HG03139 (cell line): Measurements from ENCODE around the gene MRPL55.

Source experiments
- ATAC-seq: cut with Tn5 transposase; IDR thresholded peaks from one replicate; pipeline ENCODE4 v1.9.1; 2021; ENCODE audit not compliant: unreplicated experiment

Gene MRPL55

DNA sequence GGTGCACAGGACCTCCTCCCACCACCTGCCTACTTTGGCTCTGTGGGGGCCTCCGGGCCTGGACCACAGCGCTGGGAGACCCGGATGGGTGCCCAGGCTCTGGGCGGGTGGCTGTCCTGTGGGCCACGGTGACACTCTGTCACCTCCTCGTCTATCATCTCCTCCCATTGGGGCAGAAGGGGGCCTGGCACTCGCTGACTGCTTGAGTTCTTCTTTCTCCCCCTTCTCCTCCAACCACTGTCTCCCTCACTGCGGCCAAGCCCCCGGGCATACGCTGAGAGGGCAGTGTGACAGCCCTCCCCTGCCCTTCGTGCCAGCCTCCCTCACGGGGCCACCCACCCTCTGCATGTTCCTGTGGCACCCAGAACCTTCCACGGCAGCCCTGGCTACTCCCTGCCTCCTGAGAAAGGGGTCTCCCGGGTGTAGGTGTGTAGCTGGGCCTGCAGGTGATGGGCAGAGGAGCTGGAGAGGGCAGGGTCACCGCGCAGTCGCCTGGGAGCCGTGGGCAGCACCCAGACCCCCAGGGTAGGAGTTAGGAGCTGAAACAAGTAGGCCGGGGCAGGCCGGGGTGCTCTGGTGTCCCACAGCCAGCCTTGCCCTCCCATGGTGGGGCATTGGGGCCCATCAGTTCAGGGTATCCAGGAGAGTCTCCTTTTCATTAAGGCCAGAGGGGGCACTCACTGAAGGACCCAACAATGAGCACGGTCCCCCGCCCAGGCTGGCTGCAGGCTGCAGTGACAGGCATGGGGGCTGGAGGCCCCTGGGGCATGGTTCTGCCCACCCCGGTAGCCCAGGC, 35.8 kb downstream of the MRPL55 start:
- ATAC-seq = no peak

DNA sequence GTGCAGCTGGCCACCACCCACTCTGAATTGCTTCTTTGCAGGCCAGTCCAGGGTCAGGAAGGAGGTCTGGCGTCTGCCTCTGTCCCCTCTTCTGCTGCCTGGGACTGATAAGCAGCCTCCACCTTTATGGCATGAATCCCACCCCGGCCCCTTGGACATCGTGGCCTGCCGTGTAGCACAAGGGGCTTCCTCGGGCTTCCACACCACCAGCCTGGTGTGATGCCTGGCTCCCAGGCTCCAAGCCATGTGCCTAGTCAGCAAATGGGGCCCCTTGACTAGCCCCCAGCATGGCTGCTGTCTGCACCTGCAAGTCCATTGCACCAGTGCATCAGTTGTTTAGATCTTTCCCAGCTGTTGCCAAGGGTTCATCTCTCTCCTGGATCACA, 36.4 kb downstream of the MRPL55 start:
- ATAC-seq = no peak

DNA sequence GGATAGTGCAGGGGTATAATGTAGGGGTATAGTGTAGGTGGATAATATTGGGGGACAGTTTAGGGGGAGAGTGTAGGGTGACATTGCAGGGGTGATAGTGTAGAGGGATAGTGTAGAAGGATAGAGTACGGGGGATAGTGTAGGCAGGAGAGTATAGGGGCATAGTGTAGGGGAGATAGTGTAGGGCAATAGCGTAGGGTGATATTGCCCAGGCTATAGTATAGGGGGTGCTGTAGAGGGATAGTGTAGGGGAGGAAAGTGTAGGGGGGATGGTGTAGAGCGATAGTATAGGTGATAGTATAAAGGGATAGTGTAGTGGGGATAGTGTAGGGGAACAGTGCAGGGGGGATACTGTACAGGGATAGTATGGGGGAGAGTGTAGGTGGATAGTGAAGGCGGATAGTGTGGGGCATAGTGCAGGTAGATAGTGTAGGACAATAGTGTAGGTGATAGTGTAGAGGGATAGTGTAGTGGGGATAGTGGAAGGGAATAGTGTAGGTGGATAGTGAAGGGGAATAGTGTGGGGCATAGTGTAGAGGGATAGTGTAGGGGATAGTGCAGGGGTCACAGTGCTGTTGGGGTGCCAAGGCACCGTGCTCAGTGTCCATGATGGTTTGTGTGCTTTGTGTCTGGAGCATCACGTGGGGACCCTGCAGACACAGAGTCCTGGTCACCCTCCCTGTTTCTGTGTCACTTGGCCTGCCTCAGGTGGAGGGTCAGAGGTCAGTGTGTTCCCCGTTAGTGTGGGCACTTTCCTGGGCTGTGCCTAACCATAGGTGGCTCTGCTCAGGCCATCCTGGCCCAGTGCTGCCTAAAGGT, 37.1 kb downstream of the MRPL55 start:
- no peak for ATAC-seq

DNA sequence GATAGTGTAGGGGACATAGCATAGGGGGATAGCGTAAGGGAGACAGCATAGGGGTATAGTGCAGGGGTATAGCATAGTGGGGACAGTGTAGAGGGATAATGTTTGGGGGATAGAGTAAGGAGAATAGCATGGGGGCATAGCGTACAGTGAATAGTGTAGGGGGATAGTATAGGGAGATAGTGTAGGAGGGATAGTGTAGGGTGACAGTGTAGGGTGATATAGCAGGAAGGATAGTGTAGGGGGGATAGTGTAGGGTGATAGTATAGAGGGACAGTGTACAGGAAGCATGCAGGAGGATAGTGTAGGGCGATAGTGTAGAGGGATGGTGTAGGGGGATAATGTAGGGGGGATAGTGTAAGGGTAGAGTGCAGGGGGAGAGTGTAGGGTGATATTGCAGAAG, 38.2 kb downstream of the MRPL55 start:
- no peak for ATAC-seq

DNA sequence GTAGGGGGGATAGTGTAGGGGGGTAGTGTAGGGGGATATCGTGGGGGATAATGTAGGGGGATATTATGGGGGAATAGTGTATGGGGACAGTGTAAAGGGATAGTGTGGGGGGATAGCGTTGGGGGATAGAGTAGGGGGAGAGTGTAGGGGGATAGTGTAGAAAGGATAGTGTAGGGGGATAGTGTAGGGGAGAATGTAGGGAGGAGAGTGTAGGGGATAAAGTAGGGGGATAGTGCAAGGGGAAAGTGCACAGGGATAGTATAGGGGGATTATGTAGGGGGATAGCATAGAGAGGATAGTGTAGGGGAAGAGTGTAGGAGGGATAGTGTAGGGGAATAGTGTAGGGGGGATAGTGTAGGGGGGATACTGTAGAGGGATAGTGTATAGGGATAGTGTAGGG, 38.9 kb downstream of the MRPL55 start:
- no peak for ATAC-seq

DNA sequence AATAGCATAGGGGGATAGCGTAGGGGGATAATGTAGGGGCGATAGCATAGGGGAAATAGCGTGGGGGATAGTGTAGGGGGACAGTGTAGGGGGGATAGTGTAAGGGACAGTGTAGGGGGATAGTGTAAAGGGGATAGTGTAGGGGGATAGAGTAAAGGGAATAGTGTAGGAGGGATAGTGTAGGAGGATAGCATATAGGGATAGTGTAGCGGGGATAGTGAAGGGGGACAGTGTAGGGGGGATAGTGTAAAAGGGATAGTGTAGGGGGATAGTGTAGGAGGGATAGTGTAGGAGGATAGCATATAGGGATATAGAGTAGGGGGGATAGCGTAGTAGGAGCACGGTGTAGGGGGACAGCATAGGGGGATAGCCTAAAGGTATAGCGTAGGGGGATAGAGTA, 40.7 kb downstream of the MRPL55 start:
- ATAC-seq = no peak

DNA sequence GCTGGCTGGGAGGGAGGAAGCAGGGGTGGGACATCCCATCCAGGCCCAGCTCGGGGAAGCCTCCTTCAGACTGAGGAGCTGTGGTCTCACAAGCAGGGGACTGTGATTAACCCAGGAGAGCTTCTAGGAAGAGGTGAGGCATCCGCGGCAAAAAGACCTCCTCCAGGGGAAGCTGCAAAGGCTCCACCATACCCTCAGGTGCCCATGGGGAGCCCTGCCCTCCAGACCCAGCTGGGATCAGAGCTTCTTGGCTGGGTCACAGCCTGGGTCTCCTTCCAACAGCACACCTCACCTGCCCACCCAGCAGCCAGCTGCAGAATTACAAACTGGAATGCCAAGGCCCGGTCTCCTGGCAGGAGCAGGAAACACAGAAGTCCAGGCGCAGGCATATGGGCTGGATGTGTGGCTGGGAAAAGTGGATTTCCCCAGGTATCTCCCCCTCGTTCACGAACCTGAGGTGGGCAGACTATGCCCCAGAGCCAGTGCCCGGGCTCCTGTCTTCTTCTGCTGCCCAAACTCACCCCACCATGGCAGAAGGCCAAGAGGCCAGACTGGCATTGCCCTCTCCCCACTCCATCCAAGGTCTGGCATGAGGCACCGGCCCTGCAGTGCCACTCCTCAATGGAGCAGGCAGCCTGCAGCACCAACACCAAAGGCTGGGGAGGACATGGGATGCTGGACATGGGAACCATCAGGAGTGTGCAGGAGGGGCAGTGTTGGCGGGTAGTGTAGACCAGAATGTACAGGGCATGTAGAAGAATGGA, 42.0 kb downstream of the MRPL55 start:
- no peak for ATAC-seq

DNA sequence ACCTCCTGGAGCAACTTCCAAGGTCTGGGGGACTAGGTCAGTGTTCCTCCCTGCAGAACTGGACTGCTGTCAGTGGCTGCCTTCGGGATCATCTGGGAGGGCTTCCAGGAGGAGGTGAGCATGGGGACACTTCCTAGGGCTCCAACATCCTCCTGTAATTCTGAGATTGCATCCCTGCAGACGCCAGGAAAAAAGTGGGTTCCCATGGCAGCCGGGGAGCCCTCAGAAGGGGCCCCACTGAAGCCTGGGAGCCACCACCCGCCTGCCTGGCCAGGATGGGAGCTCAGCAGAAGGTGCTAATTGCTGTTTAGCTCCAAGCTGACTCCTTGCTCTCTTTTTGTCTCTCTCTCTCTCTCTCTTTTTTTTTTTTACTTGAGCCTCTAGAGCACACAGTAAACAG, 42.7 kb downstream of the MRPL55 start:
- no peak for ATAC-seq

DNA sequence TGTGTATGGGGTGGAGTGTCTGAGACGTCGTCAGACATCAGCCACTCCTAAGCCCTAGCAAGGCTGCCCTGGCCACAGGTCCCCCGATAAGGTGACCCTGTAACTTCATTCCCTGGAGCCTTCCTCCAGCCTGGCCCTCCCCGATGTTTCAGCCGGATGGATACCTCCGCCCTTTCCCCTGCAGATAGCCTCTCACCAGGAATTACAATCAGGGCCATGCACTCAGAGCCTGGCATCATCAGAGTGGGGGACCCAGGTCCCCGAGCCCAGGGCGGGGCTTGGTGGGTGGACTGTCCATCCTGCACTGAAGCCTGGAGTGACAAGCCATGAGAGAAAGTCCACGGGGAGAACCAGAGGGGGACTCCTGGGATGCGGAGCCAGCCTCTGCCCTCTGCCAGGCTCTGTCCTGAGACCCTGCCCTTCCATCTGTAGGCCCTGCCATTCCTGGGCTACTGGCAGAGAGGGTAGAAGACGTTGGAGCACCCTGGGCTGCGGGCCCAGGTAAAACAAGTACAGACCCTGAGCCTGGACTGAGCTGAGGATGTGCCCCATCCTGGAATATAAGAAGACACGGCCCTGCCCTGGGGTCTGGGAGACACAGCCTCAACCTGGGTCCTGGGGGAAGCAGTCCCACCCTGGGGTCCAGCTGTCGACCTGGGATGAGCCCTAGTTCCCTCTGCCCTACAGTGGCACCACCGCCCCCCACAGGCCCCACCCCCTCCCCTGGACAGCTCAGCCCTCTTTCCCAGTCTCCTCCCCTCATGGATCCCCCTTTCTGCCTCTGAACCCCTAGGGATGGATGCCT, 43.4 kb downstream of the MRPL55 start:
- no peak for ATAC-seq

DNA sequence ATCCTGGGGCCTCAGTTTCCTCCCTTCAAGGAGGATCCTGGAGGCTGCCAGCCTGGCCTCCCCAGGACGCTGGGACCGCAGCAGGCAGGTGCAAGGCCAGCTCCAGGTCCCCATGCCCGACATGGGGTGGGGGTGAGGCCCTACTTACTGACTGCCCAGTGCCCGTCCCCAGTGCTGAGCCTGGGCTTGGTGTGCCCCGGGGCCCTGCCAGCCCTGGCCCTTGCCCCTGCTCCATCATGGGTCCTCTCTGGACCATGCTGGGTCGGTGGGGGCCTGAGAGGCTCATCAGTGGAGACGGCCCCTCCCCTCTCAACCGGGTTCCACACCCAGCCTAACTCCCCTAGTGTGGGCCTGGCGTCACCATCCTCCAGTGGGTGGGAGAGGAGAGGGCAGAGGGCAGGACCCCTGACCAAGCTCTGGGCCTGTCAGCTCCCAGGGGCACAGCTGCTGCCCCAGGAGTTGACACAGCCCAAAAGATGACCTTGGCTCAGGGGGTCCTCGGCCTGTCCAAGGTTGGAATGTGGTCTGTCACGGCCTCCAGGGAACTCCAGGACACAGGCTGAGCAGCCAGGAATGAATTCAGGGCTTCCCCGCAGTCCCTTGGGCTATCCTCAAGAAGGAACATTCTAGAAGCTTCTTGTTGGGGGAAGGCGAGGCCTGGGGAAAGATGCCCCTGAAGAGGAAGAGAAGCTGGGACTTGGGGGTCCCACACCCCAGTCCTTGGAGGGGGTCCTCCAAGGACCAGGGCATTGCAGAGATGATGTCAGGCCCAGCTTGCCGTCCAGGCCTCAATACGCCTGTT, 44.2 kb downstream of the MRPL55 start:
- ATAC-seq = no peak

DNA sequence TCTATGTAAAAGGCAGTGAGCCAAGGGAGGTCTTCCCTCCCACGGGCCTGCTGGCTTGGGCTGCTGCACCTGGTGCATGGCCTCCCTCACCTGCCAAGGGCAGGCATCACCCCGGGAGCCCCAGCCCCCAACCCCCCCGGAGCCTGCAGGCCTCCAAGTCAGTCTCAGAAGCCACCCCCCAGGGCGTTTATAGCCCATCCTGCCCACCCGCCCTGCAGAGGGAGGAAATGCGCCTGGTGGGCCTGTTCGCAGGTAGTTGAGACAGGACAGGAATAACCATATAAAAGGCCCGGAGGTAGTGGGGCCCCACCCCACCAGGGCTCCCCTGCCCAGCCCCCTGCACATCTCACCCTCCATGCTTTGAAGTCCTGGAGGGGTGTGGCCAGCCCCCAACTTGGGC, 44.8 kb downstream of the MRPL55 start:
- ATAC-seq = no peak

DNA sequence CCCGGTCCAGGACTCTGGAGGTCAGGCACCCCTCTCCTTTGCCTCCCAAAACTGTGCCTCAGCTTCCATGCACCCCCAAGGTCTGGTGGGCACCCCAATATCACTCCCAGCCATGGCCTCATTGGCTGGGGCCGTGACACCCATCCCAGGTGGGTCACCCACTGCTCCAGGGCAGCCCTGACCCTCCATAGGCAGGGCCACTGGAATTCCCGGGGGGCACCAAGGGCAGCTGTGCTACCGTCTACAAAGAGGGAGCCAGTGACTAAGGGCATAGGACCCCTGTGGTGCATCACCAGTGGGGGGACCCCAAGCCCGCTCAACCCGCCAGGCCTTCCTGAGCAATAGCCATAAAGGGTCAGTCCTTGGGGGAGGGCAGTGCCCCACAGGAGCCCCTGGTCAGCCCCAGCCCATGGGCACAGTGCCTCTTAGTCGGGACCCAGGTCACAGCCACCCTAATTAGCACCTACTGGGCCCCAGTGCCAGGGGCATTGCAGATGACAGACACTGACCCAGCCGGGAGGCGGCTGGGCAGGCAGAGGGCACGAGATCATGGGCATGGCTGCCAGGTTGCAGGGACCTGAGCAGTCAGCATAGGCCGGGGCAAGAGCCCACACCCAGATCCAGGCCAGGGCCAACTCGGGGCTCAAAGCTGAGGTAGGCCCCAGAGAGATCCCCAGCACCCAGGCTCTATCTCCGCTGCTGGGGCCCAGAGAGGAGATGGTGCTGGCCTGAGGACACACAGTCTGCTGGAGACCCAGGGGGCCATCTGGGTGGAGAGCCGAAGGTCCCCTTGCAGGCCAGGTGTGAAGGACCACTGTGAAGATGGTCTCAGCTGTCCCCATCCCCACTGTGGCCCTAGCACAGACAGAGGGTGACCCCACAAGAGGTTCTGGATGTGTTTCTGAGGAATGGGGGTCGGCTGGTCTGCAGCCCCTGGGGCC, 45.6 kb downstream of the MRPL55 start:
- ATAC-seq = no peak

DNA sequence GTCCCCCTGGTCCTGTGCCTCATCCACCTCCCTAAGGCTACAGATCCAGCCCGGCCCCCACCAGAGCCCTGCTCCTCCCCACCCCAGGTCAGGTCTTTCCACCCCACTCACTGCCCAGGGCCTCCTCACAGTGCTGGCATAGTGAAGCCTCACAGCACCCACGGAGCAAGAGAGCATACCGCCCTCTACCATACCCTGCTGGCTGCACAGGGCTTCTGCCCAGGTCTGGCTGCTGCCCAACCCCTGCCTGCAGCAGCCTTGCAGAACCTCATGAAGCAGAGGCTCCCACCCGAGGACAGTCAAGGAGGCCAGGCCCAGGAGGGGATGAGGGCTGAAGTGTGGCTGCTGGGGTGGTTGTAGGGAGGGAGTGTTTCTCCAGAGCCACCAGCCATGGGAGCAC, 46.3 kb downstream of the MRPL55 start:
- no peak for ATAC-seq

DNA sequence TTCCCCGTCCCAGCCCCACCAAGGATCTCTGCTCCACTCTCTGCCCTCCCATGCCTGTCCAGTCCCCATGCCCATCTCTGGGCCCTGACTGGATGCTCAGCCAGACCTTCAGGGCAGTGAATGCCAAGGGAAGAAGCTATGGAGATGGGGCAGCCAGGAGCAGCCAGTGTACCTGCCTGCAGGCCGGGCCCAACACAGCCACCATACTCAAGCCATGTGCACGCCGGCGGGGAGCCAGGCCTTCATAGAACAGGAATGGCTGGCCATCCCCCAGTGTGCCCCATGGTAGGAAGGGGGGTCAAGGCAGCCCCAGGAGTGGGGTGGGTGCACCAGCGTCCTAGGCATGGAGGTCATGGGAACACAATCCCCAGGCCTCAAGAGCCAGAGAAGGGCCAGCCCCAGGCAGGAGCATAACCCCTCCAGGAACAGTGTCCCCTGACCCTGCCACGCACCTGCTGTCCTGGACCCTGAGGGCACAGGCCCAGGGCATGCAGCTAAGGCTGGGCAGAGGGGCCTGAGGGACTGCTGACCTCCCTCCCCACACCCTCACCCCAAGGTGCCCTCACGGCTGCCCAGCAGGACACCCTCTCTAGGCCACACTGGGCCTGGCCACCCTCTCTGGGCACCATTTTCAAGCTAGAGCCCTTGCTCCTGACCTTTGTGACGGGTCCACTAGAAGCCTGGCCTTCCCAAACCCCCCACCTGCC, 46.9 kb downstream of the MRPL55 start:
- ATAC-seq = no peak

DNA sequence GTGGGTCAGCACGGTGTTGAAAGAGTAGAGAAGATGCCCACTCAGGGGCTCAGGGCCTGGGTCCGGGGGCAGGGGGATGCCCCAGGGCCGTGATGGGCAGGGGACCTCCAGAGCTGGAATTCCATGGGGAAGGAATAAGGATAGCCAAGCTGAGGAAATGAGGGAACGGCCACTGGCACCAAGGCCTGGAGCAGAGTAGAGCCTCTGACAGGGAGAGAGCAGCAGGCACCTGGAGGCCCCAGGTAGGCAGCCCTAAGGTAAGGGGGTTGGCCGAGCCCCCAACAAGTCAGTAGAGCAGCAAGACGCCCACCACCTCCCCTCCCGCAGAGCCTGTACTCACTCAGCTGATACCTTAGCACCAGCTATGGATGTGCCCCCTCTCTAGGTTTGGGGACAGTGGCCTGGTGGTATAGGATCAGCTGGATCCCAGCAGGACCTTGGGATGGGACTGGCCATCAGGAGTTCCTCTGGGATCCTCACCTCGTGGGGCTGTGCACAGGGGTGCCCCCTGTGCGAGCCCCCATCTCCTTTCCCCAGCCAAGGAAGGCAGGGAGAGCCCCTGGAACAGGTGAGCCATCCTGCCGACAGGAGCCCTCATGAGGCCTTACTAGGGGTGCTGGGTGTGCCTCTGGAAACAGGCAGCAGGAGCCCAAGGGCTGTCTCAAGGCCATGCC, 47.6 kb downstream of the MRPL55 start:
- no peak for ATAC-seq

DNA sequence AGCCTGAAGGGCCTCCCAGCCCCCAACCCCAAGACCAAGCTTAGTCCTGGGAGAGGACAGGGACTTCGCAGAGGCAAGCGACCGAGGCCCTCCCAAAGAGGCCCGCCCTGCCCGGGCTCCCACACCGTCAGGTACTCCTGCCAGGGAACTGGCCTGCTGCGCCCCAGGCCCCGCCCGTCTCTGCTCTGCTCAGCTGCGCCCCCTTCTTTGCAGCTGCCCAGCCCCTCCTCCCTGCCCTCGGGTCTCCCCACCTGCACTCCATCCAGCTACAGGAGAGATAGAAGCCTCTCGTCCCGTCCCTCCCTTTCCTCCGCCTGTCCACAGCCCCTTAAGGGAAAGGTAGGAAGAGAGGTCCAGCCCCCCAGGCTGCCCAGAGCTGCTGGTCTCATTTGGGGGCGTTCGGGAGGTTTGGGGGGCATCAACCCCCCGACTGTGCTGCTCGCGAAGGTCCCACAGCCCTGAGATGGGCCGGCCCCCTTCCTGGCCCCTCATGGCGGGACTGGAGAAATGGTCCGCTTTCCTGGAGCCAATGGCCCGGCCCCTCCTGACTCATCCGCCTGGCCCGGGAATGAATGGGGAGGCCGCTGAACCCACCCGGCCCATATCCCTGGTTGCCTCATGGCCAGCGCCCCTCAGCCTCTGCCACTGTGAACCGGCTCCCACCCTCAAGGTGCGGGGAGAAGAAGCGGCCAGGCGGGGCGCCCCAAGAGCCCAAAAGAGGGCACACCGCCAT, 48.5 kb downstream of the MRPL55 start:
- no peak for ATAC-seq
